ENCODE data around the gene FGL2.
A peak's percentile ranks its signal among the peaks of the same experiment; 100 is the strongest.

Gene FGL2, protein sequence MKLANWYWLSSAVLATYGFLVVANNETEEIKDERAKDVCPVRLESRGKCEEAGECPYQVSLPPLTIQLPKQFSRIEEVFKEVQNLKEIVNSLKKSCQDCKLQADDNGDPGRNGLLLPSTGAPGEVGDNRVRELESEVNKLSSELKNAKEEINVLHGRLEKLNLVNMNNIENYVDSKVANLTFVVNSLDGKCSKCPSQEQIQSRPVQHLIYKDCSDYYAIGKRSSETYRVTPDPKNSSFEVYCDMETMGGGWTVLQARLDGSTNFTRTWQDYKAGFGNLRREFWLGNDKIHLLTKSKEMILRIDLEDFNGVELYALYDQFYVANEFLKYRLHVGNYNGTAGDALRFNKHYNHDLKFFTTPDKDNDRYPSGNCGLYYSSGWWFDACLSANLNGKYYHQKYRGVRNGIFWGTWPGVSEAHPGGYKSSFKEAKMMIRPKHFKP

DNA sequence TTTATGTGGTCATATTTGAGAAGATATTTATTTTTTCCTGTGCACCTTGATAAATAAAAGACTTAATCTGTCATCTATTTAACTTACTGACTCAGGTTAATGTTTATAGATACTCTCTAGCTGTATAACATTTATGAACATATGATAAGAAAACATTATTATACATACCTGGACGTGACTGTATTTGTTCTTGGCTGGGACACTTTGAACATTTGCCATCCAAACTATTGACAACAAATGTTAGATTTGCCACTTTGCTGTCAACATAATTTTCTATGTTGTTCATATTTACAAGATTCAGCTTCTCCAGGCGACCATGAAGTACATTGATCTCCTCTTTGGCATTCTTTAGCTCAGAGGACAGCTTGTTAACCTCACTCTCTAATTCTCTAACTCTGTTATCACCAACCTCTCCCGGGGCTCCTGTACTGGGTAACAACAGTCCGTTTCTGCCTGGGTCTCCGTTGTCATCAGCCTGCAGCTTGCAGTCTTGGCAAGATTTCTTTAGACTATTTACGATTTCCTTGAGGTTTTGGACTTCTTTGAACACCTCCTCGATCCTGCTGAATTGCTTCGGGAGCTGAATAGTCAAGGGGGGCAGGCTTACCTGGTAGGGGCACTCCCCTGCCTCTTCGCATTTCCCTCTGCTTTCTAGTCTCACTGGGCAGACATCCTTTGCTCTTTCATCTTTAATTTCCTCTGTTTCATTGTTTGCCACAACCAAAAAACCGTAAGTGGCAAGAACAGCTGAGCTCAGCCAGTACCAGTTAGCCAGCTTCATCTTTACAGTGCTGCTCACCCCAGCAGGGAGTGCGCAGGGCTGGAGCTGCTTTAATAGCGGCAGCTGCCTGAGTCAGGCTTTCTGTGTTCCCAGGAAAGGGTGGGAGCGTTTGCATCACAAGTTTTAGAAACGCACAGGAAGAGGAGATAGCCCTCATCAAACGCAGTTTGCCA is at the start of gene FGL2:
Gene FGL2 (minus strand): TSS at position 807 of the 954 bp plus-strand sequence. CDS start 26 bp downstream, at position 781.
- no peaks in the 10 kb centered on the region for H3K9me3 ChIP-seq (ENCODE audit: control insufficient read depth in 1 of 2, low read length in 2 of 2)
- peaks cover 33 to 46% of the 10 kb centered on the region in 2 donors for H3K4me1 ChIP-seq (ENCODE audit: control insufficient read depth in 1 of 2, insufficient read depth in 2 of 2, low read length in 2 of 2)
- peak within 1 kb of the TSS; percentile 74 to 78 for H3K4me3 ChIP-seq (ENCODE audit: low read depth in 1 of 2, low read length in 2 of 2)
- H3K9ac ChIP-seq (ENCODE audit: low read depth in 1 of 2, low read length in 2 of 2), result peak within 1 kb of the TSS; percentile 63 to 76
- H3K27ac ChIP-seq (ENCODE audit: low read depth, low read length), result peak within 1 kb of the TSS; percentile 26
- H3K36me3 ChIP-seq (ENCODE audit: control insufficient read depth in 1 of 2, insufficient read depth in 2 of 2, low read length in 2 of 2), result no peaks in the 10 kb centered on the region
- no peaks in the 10 kb centered on the region for H3K27me3 ChIP-seq (ENCODE audit: control insufficient read depth in 1 of 2, insufficient read depth in 2 of 2, low read length in 2 of 2)

DNA sequence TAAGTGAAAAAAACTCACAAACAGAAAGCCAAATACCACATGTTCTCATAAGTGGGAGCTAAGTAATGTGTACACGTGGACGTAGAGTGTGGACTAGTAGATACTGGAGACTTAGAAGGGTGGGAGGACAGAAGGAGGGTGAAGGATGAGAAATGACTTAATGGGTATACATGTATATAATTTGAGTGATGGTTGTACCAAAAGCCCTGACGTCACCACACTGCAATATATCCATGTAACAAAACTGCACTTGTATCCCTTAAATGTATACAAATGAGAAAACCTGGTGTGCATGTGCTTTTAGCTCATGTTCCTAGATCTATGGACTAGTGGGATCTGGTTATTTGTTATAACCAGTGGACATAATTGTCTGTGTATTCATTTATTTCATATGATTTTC is 48.5 kb upstream of the FGL2 start:
- Histone ChIP-seq H3K4me3 (ENCODE audit: low read depth in 1 of 2, low read length in 2 of 2) (no peak overlapping the region), H3K27me3 (ENCODE audit: control insufficient read depth in 1 of 2, insufficient read depth in 2 of 2, low read length in 2 of 2) (no peaks in the 10 kb centered on the region), H3K9ac (ENCODE audit: low read depth in 1 of 2, low read length in 2 of 2) (no peak overlapping the region), H3K4me1 (ENCODE audit: control insufficient read depth in 1 of 2, insufficient read depth in 2 of 2, low read length in 2 of 2) (peaks cover 18 to 20% of the 10 kb centered on the region in 2 donors), H3K36me3 (ENCODE audit: control insufficient read depth in 1 of 2, insufficient read depth in 2 of 2, low read length in 2 of 2) (no peaks in the 10 kb centered on the region), H3K9me3 (ENCODE audit: control insufficient read depth in 1 of 2, low read length in 2 of 2) (no peaks in the 10 kb centered on the region), H3K27ac (ENCODE audit: low read depth, low read length) (no peak overlapping the region)

DNA sequence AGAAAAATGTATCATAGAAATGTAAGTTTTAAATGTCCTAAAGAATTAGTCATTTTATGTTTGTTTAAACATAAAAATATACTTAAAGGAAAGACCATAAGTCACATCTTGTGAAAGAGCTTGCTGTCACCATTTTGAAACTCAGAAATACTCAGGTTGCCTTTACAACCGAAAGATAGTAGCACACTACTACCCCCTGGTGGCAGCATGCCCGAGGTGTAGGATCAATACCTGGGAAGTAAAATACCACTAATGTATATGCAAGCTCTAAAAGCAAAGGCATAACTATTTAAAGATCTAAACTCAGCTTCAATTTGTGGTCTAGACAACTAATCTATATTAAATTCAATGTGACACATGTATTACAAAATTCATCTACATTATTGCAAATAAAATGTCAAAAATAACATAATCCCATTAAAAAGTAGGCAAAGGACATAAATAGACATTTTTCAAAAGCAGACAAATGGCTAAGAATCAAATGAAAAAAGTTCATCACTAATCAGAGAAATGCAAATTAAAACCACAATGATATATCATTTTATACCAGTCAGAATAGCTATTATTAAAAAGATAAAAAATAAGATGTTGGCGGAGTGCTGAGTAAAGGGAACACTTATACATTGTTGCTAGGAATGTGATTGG is 47.7 kb upstream of the FGL2 start:
- no peak overlapping the region for H3K4me3 ChIP-seq (ENCODE audit: low read depth in 1 of 2, low read length in 2 of 2)
- no peaks in the 10 kb centered on the region for H3K27me3 ChIP-seq (ENCODE audit: control insufficient read depth in 1 of 2, insufficient read depth in 2 of 2, low read length in 2 of 2)
- H3K9ac ChIP-seq (ENCODE audit: low read depth in 1 of 2, low read length in 2 of 2), result no peak overlapping the region
- H3K9me3 ChIP-seq (ENCODE audit: control insufficient read depth in 1 of 2, low read length in 2 of 2), result no peaks in the 10 kb centered on the region
- no peaks in the 10 kb centered on the region for H3K36me3 ChIP-seq (ENCODE audit: control insufficient read depth in 1 of 2, insufficient read depth in 2 of 2, low read length in 2 of 2)
- H3K27ac ChIP-seq (ENCODE audit: low read depth, low read length), result no peak overlapping the region
- H3K4me1 ChIP-seq (ENCODE audit: control insufficient read depth in 1 of 2, insufficient read depth in 2 of 2, low read length in 2 of 2), result peaks cover 18 to 25% of the 10 kb centered on the region in 2 donors

DNA sequence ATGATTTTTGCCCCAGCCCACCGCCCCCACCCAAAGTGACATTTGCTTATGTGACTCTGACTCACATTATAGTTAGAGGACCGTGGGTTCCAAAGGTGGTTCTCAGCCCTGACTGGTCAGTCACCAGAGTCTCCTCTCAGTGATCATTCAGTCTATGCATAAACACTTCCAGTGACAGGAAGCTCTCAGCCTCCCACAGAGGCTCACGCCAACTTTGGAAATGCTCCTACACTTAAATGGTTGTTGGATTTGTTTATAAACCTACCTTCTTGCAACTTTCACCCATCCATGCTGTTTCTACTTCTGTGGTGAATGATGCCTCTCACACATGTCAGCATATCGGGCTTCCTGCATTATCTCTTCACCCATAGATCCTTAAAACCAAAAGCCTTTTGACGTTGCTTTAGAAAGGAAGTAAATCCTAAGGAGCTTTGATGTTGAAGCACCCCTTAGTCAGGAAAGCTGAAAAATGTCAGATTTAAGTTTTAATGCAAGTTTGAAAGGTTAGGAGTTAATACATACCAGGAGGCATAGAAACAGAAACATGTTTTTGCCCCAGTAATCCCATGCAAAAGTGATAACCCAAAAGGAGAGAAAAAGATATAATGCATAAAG is 46.5 kb upstream of the FGL2 start:
- peaks cover 18 to 25% of the 10 kb centered on the region in 2 donors for H3K4me1 ChIP-seq (ENCODE audit: control insufficient read depth in 1 of 2, insufficient read depth in 2 of 2, low read length in 2 of 2)
- H3K36me3 ChIP-seq (ENCODE audit: control insufficient read depth in 1 of 2, insufficient read depth in 2 of 2, low read length in 2 of 2), result no peaks in the 10 kb centered on the region
- no peaks in the 10 kb centered on the region for H3K9me3 ChIP-seq (ENCODE audit: control insufficient read depth in 1 of 2, low read length in 2 of 2)
- no peaks in the 10 kb centered on the region for H3K27me3 ChIP-seq (ENCODE audit: control insufficient read depth in 1 of 2, insufficient read depth in 2 of 2, low read length in 2 of 2)
- no peak overlapping the region for H3K9ac ChIP-seq (ENCODE audit: low read depth in 1 of 2, low read length in 2 of 2)
- no peak overlapping the region for H3K27ac ChIP-seq (ENCODE audit: low read depth, low read length)
- no peak overlapping the region for H3K4me3 ChIP-seq (ENCODE audit: low read depth in 1 of 2, low read length in 2 of 2)

DNA sequence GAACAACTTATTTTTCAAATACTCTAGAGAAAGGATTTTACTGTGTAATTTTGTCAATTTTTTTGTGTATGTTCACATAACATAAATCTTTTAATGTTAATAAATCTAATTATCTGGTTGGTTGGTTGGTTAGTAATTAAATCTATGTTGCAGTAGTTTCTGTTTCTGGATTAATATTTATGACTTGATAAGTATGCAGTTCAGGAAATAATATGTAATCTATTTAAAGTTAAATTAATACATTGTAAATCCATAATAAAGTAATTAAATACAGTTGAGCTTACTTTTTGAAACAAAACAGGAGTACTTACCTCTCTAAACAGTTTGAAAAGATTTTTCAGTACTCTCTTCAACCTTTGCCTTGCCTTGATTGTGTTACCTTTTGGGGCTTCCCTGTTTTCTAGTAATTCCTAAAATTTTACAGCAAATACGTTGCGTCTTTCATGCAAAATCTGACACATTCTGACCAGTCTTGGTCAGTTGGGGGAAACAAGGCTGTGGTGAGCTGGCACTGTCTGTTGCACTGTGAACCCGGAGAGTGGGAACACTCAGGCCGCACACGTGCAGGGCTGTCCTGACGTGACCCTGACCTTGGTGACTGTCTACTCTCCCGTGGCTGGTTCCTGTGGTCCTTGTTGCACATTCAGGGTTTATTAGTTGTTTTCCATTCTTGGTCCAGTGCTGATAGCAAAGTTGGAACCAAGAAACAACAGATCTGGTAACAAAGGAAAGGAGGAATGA is 45.6 kb upstream of the FGL2 start:
- H3K4me3 ChIP-seq (ENCODE audit: low read depth in 1 of 2, low read length in 2 of 2), result peak overlapping the region; percentile 11 to 18
- peak overlapping the region in 1 of 2 donors; percentile 33 for H3K9ac ChIP-seq (ENCODE audit: low read depth in 1 of 2, low read length in 2 of 2)
- H3K9me3 ChIP-seq (ENCODE audit: control insufficient read depth in 1 of 2, low read length in 2 of 2), result no peaks in the 10 kb centered on the region
- peaks cover 18 to 25% of the 10 kb centered on the region in 2 donors for H3K4me1 ChIP-seq (ENCODE audit: control insufficient read depth in 1 of 2, insufficient read depth in 2 of 2, low read length in 2 of 2)
- H3K27ac ChIP-seq (ENCODE audit: low read depth, low read length), result no peak overlapping the region
- H3K27me3 ChIP-seq (ENCODE audit: control insufficient read depth in 1 of 2, insufficient read depth in 2 of 2, low read length in 2 of 2), result no peaks in the 10 kb centered on the region
- H3K36me3 ChIP-seq (ENCODE audit: control insufficient read depth in 1 of 2, insufficient read depth in 2 of 2, low read length in 2 of 2), result no peaks in the 10 kb centered on the region

DNA sequence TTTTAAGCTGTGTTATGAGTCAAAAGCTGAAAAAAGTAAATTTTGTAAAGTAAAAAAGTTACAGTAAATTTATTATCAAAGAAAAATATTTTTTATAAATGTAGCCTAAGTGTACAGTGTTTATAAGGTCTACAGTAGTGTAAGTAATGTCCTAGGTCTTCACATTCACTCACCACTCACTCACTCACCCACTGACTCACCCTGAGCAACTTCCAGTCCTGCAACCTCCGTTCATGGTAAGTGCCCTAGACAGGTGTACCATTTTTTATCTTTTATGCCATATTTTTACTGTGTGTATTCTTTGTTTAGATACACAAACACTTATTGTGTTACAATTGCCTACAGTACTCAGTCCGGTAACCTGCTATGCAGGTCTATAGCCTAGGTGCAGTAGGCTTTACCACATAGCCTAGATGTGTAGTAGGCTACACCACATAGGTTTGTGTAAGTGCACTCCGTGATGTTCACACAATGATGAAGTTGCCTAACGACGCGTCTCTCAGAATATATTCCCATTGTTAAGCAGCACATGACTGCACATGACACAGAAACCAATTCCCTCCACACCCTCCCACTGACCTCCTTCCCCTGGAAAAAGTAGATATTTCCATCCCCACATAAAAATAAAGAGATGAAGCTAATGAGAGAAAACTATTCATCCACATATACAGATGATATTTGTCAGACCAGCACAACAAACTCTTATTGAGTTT is 44.8 kb upstream of the FGL2 start:
- Histone ChIP-seq H3K4me3 (ENCODE audit: low read depth in 1 of 2, low read length in 2 of 2) (peak overlapping the region; percentile 8 to 12), H3K9ac (ENCODE audit: low read depth in 1 of 2, low read length in 2 of 2) (no peak overlapping the region), H3K27ac (ENCODE audit: low read depth, low read length) (peak overlapping the region; percentile 34), H3K27me3 (ENCODE audit: control insufficient read depth in 1 of 2, insufficient read depth in 2 of 2, low read length in 2 of 2) (no peaks in the 10 kb centered on the region), H3K36me3 (ENCODE audit: control insufficient read depth in 1 of 2, insufficient read depth in 2 of 2, low read length in 2 of 2) (no peaks in the 10 kb centered on the region), H3K9me3 (ENCODE audit: control insufficient read depth in 1 of 2, low read length in 2 of 2) (no peaks in the 10 kb centered on the region), H3K4me1 (ENCODE audit: control insufficient read depth in 1 of 2, insufficient read depth in 2 of 2, low read length in 2 of 2) (peaks cover 18 to 25% of the 10 kb centered on the region in 2 donors)

DNA sequence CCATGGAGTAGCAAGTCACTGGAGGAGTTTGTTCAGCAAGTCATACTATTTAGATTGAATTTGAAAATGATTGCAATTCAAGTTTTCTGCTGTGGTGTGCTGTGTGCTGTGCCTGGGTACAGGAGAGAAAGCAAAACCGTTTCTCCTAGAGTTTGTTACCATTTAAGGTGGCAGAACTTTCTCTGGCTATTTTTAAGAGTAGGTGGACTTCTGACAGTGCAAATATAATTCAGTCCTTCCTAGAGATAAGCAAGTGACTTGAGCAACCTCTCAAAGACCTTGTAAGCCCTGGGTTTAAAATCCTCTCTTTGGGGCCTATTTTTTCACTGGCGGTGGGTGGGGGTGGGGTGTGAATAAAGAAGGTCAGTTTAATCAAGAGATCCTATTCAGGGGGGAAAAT is 42.9 kb upstream of the FGL2 start:
- Histone ChIP-seq H3K9ac (ENCODE audit: low read depth in 1 of 2, low read length in 2 of 2) (no peak overlapping the region), H3K9me3 (ENCODE audit: control insufficient read depth in 1 of 2, low read length in 2 of 2) (no peaks in the 10 kb centered on the region), H3K27ac (ENCODE audit: low read depth, low read length) (peak overlapping the region; percentile 32), H3K36me3 (ENCODE audit: control insufficient read depth in 1 of 2, insufficient read depth in 2 of 2, low read length in 2 of 2) (no peaks in the 10 kb centered on the region), H3K4me1 (ENCODE audit: control insufficient read depth in 1 of 2, insufficient read depth in 2 of 2, low read length in 2 of 2) (peaks cover 18 to 32% of the 10 kb centered on the region in 2 donors), H3K27me3 (ENCODE audit: control insufficient read depth in 1 of 2, insufficient read depth in 2 of 2, low read length in 2 of 2) (no peaks in the 10 kb centered on the region), H3K4me3 (ENCODE audit: low read depth in 1 of 2, low read length in 2 of 2) (no peak overlapping the region)

DNA sequence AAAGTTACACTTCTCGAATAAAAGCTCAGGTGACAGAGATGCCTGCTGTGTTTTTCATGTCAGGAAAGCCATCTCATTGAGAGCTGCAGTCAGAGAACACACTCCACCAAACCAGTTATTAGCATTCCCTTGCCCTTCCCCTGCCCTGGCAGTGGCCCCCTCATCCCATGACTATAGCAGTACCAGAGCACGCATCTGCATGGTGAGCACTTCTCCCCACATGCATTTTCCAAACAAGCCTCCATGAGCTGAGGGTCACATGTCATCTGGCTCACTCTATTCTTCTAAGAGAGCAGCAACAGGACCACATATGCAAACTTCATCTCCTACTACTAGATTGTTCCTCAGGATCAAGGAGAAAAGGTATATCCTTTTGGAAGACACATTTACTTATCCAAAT is 42.4 kb upstream of the FGL2 start:
- Histone ChIP-seq H3K4me1 (ENCODE audit: control insufficient read depth in 1 of 2, insufficient read depth in 2 of 2, low read length in 2 of 2) (peaks cover 18 to 32% of the 10 kb centered on the region in 2 donors), H3K9me3 (ENCODE audit: control insufficient read depth in 1 of 2, low read length in 2 of 2) (no peaks in the 10 kb centered on the region), H3K36me3 (ENCODE audit: control insufficient read depth in 1 of 2, insufficient read depth in 2 of 2, low read length in 2 of 2) (peaks cover 0 to 1% of the 10 kb centered on the region in 2 donors), H3K9ac (ENCODE audit: low read depth in 1 of 2, low read length in 2 of 2) (no peak overlapping the region), H3K4me3 (ENCODE audit: low read depth in 1 of 2, low read length in 2 of 2) (no peak overlapping the region), H3K27me3 (ENCODE audit: control insufficient read depth in 1 of 2, insufficient read depth in 2 of 2, low read length in 2 of 2) (no peaks in the 10 kb centered on the region), H3K27ac (ENCODE audit: low read depth, low read length) (peak overlapping the region; percentile 32)

DNA sequence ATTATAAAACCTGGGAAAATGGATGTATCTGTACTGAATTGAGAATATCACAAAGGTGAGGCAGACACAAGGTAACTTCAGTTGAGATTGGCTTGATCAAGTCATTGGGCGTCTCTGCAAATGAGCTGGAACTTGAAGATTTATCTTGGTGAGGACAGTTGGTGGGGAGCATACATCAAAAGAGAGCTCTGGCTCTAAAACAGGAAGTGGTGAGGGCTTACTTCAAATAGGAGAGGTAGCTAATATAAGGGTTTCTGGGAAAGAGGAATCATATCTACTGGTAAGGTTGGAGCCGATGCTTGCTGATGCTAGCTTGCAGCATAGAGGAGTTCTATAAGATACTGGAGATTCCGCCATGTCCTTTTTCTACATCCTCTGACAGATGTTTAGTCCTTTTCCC is 39.9 kb upstream of the FGL2 start:
- Histone ChIP-seq H3K27ac (ENCODE audit: low read depth, low read length) (no peak overlapping the region), H3K4me1 (ENCODE audit: control insufficient read depth in 1 of 2, insufficient read depth in 2 of 2, low read length in 2 of 2) (peaks cover 3 to 16% of the 10 kb centered on the region in 2 donors), H3K9me3 (ENCODE audit: control insufficient read depth in 1 of 2, low read length in 2 of 2) (no peaks in the 10 kb centered on the region)

More for the DNA sequence above, 39.9 kb upstream of the FGL2 start:
- Histone ChIP-seq H3K36me3 (ENCODE audit: control insufficient read depth in 1 of 2, insufficient read depth in 2 of 2, low read length in 2 of 2) (peaks cover 0 to 5% of the 10 kb centered on the region in 2 donors), H3K27me3 (ENCODE audit: control insufficient read depth in 1 of 2, insufficient read depth in 2 of 2, low read length in 2 of 2) (no peaks in the 10 kb centered on the region), H3K4me3 (ENCODE audit: low read depth in 1 of 2, low read length in 2 of 2) (no peak overlapping the region), H3K9ac (ENCODE audit: low read depth in 1 of 2, low read length in 2 of 2) (no peak overlapping the region)
